Stimulated activated memory B cell treated with anti-CD40 and anti-IgM and Interleukin-4, amounts not matched to agents 10 μg/mL and 1 μg/mL and 100 μg/mL, for 72 hours (primary cell): ENCODE data around the gene C20orf96.
A peak's percentile ranks its signal among the peaks of the same experiment; 100 is the strongest.
"Not testable (repeated sequence)": the region's sequence is repeated elsewhere in the genome, so short reads cannot be mapped to it uniquely, and the experiment has no call there.

ENCODE experiments used
- ATAC-seq: fragments of 150-1000 bp; cut with Tn5 transposase; 2 replicates; pipeline ENCODE4 v1.10.0; 2021
- H3K27ac Mint-ChIP-seq: one replicate; pipeline ENCODE4 v1.8.0; 2022; ENCODE audit warnings: mild to moderate bottlenecking, mixed read lengths
- H3K27me3 Mint-ChIP-seq: one replicate; pipeline ENCODE4 v1.8.0; 2022; ENCODE audit warnings: mixed read lengths
- H3K36me3 Mint-ChIP-seq: one replicate; pipeline ENCODE4 v1.8.0; 2022; ENCODE audit warnings: mixed read lengths
- H3K4me1 Mint-ChIP-seq: one replicate; pipeline ENCODE4 v1.8.0; 2022; ENCODE audit warnings: mixed read lengths
- H3K4me3 Mint-ChIP-seq: one replicate; pipeline ENCODE4 v1.8.0; 2022; ENCODE audit warnings: mild to moderate bottlenecking, moderate library complexity, mixed read lengths
- H3K9me3 Mint-ChIP-seq: one replicate; pipeline ENCODE4 v1.8.0; 2022; ENCODE audit warnings: mixed read lengths

Gene C20orf96

DNA sequence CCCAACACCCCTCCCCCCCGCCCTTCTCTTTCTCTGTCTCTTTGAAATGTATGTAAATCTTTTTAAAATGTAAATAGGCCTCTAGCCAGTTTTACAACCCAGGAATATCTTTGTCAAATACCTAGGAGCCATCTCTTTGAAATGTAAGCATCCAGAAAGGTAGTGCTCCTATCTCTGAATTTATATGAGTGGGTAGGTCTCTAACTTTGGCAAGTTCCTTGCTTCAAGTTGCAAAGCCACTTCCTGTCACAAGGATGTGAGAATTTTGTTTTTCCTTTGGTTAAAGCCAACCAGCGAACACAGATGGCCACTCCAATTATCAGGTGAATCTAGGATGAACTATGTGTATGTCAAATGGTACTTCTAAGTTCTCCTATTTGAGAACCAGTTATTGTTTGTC lies 39.2 kb downstream of the C20orf96 start:
- H3K27me3 Mint-ChIP-seq = peaks cover 21% of the 10 kb centered on the region
- H3K4me3 Mint-ChIP-seq = no peak overlapping the region
- no peaks in the 10 kb centered on the region for H3K4me1 Mint-ChIP-seq
- no peak for ATAC-seq
- no peaks in the 10 kb centered on the region for H3K9me3 Mint-ChIP-seq
- peaks cover 4% of the 10 kb centered on the region for H3K36me3 Mint-ChIP-seq
- no peak overlapping the region for H3K27ac Mint-ChIP-seq

DNA sequence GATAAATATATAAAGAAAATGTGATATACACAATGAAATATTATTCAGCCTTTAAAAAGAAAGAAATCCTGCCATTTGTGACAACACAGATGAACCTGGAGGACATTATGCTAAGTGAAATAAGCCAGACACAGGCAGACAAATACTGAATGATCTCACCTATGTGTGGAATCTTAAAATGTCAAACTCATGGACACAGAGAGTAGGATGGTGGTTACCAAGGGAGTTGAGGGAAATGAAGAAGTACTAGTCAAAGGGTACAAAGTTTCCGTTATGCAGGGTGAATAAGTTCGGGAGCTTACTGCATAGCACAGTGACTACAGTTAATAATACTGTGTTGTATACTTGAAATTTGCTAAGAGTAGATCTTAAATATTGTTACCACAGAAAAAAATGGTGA lies 47.6 kb downstream of the C20orf96 start:
- Mint-ChIP-seq H3K27me3 (peaks cover 7% of the 10 kb centered on the region), H3K4me3 (no peak overlapping the region), H3K4me1 (no peaks in the 10 kb centered on the region), H3K9me3 (no peaks in the 10 kb centered on the region), H3K27ac (no peak overlapping the region), H3K36me3 (peaks cover 4% of the 10 kb centered on the region)
- ATAC-seq = no peak

DNA sequence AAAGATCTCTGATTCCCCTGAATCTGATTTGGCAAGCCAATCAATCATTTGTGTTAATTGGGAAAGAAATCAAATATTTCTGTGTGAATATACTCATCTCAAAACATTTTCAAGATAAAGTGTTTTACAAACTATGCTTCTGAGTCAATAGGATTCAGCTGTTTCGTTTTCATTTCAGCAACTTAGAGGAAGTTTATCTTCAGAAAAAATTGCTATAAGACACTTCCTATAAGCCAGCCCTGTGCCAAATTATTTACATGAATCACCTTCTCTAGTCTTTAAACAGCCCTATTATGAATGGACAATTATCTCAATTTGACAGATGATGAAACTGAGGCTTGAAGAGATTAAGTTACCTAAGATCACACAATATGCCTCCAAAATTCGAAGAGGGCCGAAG lies 52.6 kb downstream of the C20orf96 start:
- H3K36me3 Mint-ChIP-seq = no peaks in the 10 kb centered on the region
- H3K27ac Mint-ChIP-seq = peak overlapping the region; percentile 77
- peak; percentile 75 for ATAC-seq
- H3K27me3 Mint-ChIP-seq = no peaks in the 10 kb centered on the region
- no peaks in the 10 kb centered on the region for H3K9me3 Mint-ChIP-seq
- peaks cover 7% of the 10 kb centered on the region for H3K4me1 Mint-ChIP-seq
- peak overlapping the region; percentile 62 for H3K4me3 Mint-ChIP-seq

- Mint-ChIP-seq H3K27me3 (no peaks in the 10 kb centered on the region), H3K36me3 (no peaks in the 10 kb centered on the region), H3K27ac (peak overlapping the region; percentile 77), H3K9me3 (no peaks in the 10 kb centered on the region), H3K4me1 (peaks cover 7% of the 10 kb centered on the region), H3K4me3 (peak overlapping the region; percentile 62)
- ATAC-seq = peak; percentile 68
These were observed 53.1 kb downstream of the C20orf96 start for GRCh38 chr20:237489-237888.

GRCh38 chr20:235891-236290 lies 54.7 kb downstream of the C20orf96 start:
- Mint-ChIP-seq H3K4me1 (peaks cover 7% of the 10 kb centered on the region), H3K27me3 (no peaks in the 10 kb centered on the region), H3K36me3 (no peaks in the 10 kb centered on the region), H3K9me3 (peaks cover 2% of the 10 kb centered on the region), H3K27ac (no peak overlapping the region), H3K4me3 (no peak overlapping the region)
- no peak for ATAC-seq

- Mint-ChIP-seq H3K4me3 (no peak overlapping the region), H3K4me1 (peaks cover 21% of the 10 kb centered on the region), H3K36me3 (no peaks in the 10 kb centered on the region), H3K27ac (peak overlapping the region; percentile 82), H3K9me3 (peaks cover 6% of the 10 kb centered on the region), H3K27me3 (no peaks in the 10 kb centered on the region)
- ATAC-seq = no peak
These were observed 63.0 kb downstream of the C20orf96 start for GRCh38 chr20:227439-228105.

- H3K9me3 Mint-ChIP-seq = peaks cover 4% of the 10 kb centered on the region
- H3K4me1 Mint-ChIP-seq = peaks cover 21% of the 10 kb centered on the region
- H3K4me3 Mint-ChIP-seq = no peak within 1 kb of the TSS
- H3K36me3 Mint-ChIP-seq = no peaks in the 10 kb centered on the region
- no peaks in the 10 kb centered on the region for H3K27me3 Mint-ChIP-seq
- H3K27ac Mint-ChIP-seq = peak within 1 kb of the TSS; percentile 82
- no peak for ATAC-seq
These were observed 63.6 kb downstream of the C20orf96 start, which contains the start of gene DEFB129 for GRCh38 chr20:226958-227357. Gene DEFB129 (plus strand): TSS chr20:227258. CDS start chr20:227289, 31 bp downstream.

DNA sequence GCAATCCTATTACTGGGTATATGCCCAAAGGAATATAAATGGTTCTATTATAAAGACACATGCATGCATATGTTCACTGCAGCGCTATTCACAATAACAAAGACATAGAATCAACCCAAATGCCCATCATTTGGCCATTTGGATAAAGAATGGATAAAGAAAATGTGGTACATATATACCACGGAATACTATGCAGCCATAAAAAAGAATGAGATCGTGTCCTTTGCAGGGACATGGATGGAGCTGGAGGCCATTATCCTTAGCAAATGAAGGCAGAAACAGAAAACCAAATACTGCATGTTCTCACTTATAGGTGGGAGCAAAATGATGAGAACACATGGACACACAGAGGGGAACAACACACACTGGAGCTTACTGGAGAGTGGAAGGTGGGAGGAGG lies 64.7 kb downstream of the C20orf96 start:
- not testable (repeated sequence) for H3K4me3 Mint-ChIP-seq, ATAC-seq, H3K27ac Mint-ChIP-seq, H3K9me3 Mint-ChIP-seq, H3K36me3 Mint-ChIP-seq
- peaks cover 21% of the 10 kb centered on the region for H3K4me1 Mint-ChIP-seq
- H3K27me3 Mint-ChIP-seq = peaks cover 10% of the 10 kb centered on the region

- peaks cover 32% of the 10 kb centered on the region for H3K27me3 Mint-ChIP-seq
- H3K9me3 Mint-ChIP-seq = peaks cover 3% of the 10 kb centered on the region
- H3K4me1 Mint-ChIP-seq = no peaks in the 10 kb centered on the region
- no peak overlapping the region for H3K4me3 Mint-ChIP-seq
- H3K27ac Mint-ChIP-seq = no peak overlapping the region
- no peak for ATAC-seq
- no peaks in the 10 kb centered on the region for H3K36me3 Mint-ChIP-seq
These were observed 69.2 kb downstream of the C20orf96 start for GRCh38 chr20:221258-221830.
